Type B pancreatic cell (in vitro differentiated cells): ENCODE results near the gene TRIO. TPM values are rescaled to one million over a fixed set of nuclear protein-coding genes. Genes with fewer than 3 reads are reported as not detected.

Source experiments
- DNase-seq: peaks from one replicate; pipeline ENCODE4 v3.0.0; 2021; ENCODE audit warnings: mixed read lengths; ENCODE audit not compliant: unreplicated experiment; ENCODE audit errors: extremely low spot score
- H3K27ac Mint-ChIP-seq: 2 replicates; pipeline ENCODE4 v1.8.0; 2021; ENCODE audit warnings: mild to moderate bottlenecking, mixed read lengths
- H3K27me3 Mint-ChIP-seq: 2 replicates; pipeline ENCODE4 v1.8.0; 2021; ENCODE audit warnings: mixed read lengths
- H3K36me3 Mint-ChIP-seq: 2 replicates; pipeline ENCODE4 v1.8.0; 2021; ENCODE audit warnings: mixed read lengths
- H3K4me1 Mint-ChIP-seq: one replicate; pipeline ENCODE4 v1.8.0; 2021; ENCODE audit warnings: mixed read lengths; ENCODE audit not compliant: unreplicated experiment
- H3K4me3 Mint-ChIP-seq: 2 replicates; pipeline ENCODE4 v1.8.0; 2021; ENCODE audit warnings: mild to moderate bottlenecking, mixed read lengths
- H3K9me3 Mint-ChIP-seq: 2 replicates; pipeline ENCODE4 v1.8.0; 2021; ENCODE audit warnings: mixed read lengths
- CTCF ChIP-seq: fragments of 200-600 bp; sonication (generic); conservative IDR thresholded peaks from 2 replicates; pipeline ENCODE4 v1.5.0; 2021; ENCODE audit warnings: antibody characterized with exemption, mild to moderate bottlenecking
- total RNA-seq: library from RNA; stranded (reverse); gene quantifications from 2 replicates; pipeline ENCODE4 v1.2.1, GENCODE V29; 2021; ENCODE audit warnings: low replicate concordance

TRIO gene
- total RNA-seq, 1 donor from 2014 or later, result 145 TPM

- H3K9me3 Mint-ChIP-seq, result no peaks in the 10 kb centered on the region
- DNase-seq, result no peak
- TF ChIP-seq CTCF, result no peak
- H3K27me3 Mint-ChIP-seq, result no peaks in the 10 kb centered on the region
- no peak overlapping the region for H3K27ac Mint-ChIP-seq
- H3K4me1 Mint-ChIP-seq, result no peaks in the 10 kb centered on the region
- H3K4me3 Mint-ChIP-seq, result no peak overlapping the region
- peaks cover 44% of the 10 kb centered on the region for H3K36me3 Mint-ChIP-seq
Observed at GRCh38 chr5:14394365-14394764, 251.2 kb downstream of the TRIO start.

GRCh38 chr5:14395411-14395810 lies 252.3 kb downstream of the TRIO start:
- Mint-ChIP-seq H3K4me3 (no peak overlapping the region), H3K4me1 (peaks cover 10% of the 10 kb centered on the region), H3K9me3 (no peaks in the 10 kb centered on the region), H3K36me3 (peaks cover 34% of the 10 kb centered on the region), H3K27me3 (no peaks in the 10 kb centered on the region), H3K27ac (no peak overlapping the region)
- TF ChIP-seq CTCF, result no peak
- DNase-seq, result no peak

- Mint-ChIP-seq H3K27me3 (no peaks in the 10 kb centered on the region), H3K27ac (no peak overlapping the region), H3K4me3 (no peak overlapping the region), H3K36me3 (peaks cover 34% of the 10 kb centered on the region), H3K4me1 (peaks cover 13% of the 10 kb centered on the region), H3K9me3 (no peaks in the 10 kb centered on the region)
- TF ChIP-seq CTCF, result no peak
- no peak for DNase-seq
Observed at GRCh38 chr5:14396066-14396465, 252.9 kb downstream of the TRIO start.

GRCh38 chr5:14396737-14397136 lies 253.6 kb downstream of the TRIO start:
- Mint-ChIP-seq H3K4me1 (peaks cover 13% of the 10 kb centered on the region), H3K36me3 (peaks cover 35% of the 10 kb centered on the region), H3K27me3 (no peaks in the 10 kb centered on the region), H3K27ac (no peak overlapping the region), H3K4me3 (no peak overlapping the region), H3K9me3 (no peaks in the 10 kb centered on the region)
- no peak for TF ChIP-seq CTCF
- DNase-seq, result no peak

- Mint-ChIP-seq H3K4me3 (no peak overlapping the region), H3K27me3 (no peaks in the 10 kb centered on the region), H3K27ac (no peak overlapping the region), H3K9me3 (no peaks in the 10 kb centered on the region), H3K36me3 (peaks cover 37% of the 10 kb centered on the region), H3K4me1 (peaks cover 13% of the 10 kb centered on the region)
- TF ChIP-seq CTCF, result no peak
- DNase-seq, result no peak
Observed at GRCh38 chr5:14397717-14398116, 254.6 kb downstream of the TRIO start.

GRCh38 chr5:14399054-14399692 lies 256.0 kb downstream of the TRIO start:
- Mint-ChIP-seq H3K4me1 (peaks cover 17% of the 10 kb centered on the region), H3K36me3 (peaks cover 31% of the 10 kb centered on the region), H3K27ac (no peak overlapping the region), H3K4me3 (no peak overlapping the region), H3K27me3 (no peaks in the 10 kb centered on the region), H3K9me3 (no peaks in the 10 kb centered on the region)
- no peak for DNase-seq
- peak; percentile 85 for TF ChIP-seq CTCF
